AG08395 (cell line): ENCODE data around the gene MROH2A.
"Not testable (repeated sequence)": the region's sequence is repeated elsewhere in the genome, so short reads cannot be mapped to it uniquely, and the experiment has no call there.

Source experiments
- DNase-seq: peaks from one replicate; pipeline ENCODE4 v3.0.0; 2012; ENCODE audit warnings: mixed read lengths, low spot score

MROH2A gene

GRCh38 chr2:233854241-233854981 is 76.3 kb downstream of the MROH2A start, which contains the start of gene HJURP:
HJURP (minus strand) TSS chr2:233854535; CDS start chr2:233854500, 35 bp downstream.
- DNase-seq, result peak; percentile 100

GRCh38 chr2:233855345-233855744 is 77.2 kb downstream of the MROH2A start:
- no peak for DNase-seq

DNA sequence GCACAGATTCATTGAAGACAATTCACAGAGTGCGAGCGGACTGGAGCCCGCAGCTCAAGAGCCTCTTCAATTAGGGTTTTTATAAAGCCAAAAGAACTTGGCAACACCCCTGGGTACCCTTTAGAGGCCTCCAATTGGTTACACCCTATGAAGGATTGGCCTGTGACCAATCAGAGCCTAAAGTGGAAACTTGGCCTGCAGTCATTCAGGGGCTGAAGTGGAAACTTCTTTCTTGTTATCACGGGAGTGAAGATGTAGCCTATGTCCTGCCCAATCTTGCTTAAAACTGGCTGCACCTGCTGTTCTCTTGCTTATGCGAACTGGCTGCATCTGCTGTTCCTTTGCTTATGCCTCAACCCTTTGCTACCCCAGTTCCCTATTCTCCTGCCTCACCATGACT is 78.1 kb downstream of the MROH2A start:
- no peak for DNase-seq

- DNase-seq, result no peak
Measured at GRCh38 chr2:233857511-233858141, 79.5 kb downstream of the MROH2A start.

DNA sequence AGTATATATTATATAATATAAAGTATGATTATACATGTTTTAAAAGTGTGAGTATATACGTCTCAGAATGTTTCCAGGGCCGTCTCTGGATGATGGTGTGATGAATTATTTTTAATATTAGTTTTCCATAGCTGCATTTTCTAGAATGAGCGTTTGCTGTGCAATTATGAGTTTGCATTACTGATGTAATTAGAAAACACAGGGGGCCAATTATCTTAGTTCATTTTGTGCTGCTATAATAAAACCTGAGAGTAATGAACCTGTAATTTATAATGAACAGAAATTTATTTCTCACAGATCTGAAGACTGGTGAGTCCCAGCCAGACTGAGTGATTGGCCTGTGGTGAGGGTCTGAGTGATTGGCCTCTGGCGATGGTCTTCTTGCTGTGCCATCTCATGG is 80.2 kb downstream of the MROH2A start:
- no peak for DNase-seq

- no peak for DNase-seq
Measured at GRCh38 chr2:233862261-233862768, 84.2 kb downstream of the MROH2A start.

GRCh38 chr2:233865838-233866237 is 87.7 kb downstream of the MROH2A start:
- DNase-seq, result no peak

GRCh38 chr2:233866479-233866878 is 88.3 kb downstream of the MROH2A start:
- DNase-seq, result no peak

GRCh38 chr2:233867993-233868532 is 89.9 kb downstream of the MROH2A start, which contains the start of gene MSL3B:
MSL3B (minus strand) TSS chr2:233868386.
- peak; percentile 80 for DNase-seq

DNA sequence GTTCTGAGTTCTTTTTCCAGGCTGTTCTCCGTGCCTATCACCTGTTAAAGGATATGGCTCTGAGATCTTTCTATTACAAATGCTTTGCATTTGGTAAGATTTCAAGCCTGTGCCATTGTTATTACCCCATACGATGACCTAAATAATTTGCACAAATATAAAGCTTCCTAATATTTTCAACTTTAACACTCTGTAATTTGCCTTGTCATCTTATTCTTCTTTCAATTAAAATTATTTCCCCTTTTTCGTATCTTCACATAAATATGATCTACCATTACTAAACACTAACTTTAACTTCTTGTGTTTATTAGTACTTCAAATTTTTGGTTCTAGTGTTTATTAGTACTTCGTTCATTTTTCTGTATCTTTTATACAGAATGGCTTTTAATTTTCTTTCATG is 93.3 kb downstream of the MROH2A start:
- DNase-seq, result no peak

DNA sequence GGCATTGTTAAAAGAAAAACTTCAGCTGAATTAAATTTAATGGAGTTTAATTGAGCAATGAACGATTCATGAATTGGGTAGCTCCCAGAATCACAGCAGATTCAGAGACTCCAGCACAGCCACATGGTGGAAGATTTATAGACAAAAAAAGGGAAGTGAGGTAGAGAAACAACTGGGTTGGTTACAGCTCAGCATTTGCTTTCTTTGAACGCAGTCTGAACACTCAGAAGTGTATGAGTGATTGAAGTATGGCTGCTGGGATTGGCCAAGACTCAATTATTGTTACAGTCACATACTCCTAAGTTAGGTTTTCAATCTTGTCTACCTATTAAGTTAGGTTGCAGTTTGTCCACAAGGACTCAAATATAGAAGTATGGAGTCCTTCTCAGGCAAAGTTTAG is 94.0 kb downstream of the MROH2A start:
- not testable (repeated sequence) for DNase-seq

DNA sequence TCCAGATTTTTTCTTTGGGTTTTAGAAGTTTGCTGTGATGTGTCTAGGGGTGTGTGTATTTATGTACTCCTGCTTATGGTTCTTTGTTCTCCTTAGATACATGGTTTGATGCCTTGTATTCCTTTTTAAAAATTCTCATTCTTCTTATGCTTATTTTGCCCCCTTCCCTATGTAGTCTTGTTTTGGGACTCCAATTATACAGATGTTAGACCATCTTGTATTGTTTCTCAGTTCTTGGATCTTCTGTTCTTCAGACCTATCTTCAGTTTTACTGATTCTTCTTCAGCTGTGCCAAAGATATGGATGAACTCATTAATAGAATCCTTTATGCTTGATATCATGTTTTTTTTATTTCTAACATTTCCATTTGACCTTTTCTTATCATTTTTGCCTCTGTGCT is 104.2 kb downstream of the MROH2A start:
- DNase-seq, result no peak
